Mucosa of stomach (tissue), 1 donor: ENCODE data around the gene WDR48.
A peak's percentile ranks its signal among the peaks of the same experiment; 100 is the strongest.

Experiments
- H3K27me3 ChIP-seq: one replicate; pipeline ENCODE4 v1.7.0; 2013; ENCODE audit warnings: mild to moderate bottlenecking, low read length; ENCODE audit not compliant: control insufficient read depth, insufficient read depth
- H3K36me3 ChIP-seq: one replicate; pipeline ENCODE4 v1.7.0; 2013; ENCODE audit warnings: low read length; ENCODE audit not compliant: control insufficient read depth, insufficient read depth
- H3K4me1 ChIP-seq: one replicate; pipeline ENCODE4 v1.7.0; 2013; ENCODE audit warnings: mild to moderate bottlenecking, low read length; ENCODE audit not compliant: control insufficient read depth, insufficient read depth
- H3K4me3 ChIP-seq: one replicate; pipeline ENCODE4 v1.7.0; 2013; ENCODE audit warnings: low read length
- H3K9ac ChIP-seq: one replicate; pipeline ENCODE4 v1.7.0; 2013; ENCODE audit warnings: mild to moderate bottlenecking, low read length, moderate library complexity
- H3K9me3 ChIP-seq: one replicate; pipeline ENCODE4 v1.7.0; 2013; ENCODE audit warnings: mild to moderate bottlenecking, low read length, moderate library complexity; ENCODE audit not compliant: control insufficient read depth
- donor health status: Pancreatic carcinoma.

Gene WDR48

DNA sequence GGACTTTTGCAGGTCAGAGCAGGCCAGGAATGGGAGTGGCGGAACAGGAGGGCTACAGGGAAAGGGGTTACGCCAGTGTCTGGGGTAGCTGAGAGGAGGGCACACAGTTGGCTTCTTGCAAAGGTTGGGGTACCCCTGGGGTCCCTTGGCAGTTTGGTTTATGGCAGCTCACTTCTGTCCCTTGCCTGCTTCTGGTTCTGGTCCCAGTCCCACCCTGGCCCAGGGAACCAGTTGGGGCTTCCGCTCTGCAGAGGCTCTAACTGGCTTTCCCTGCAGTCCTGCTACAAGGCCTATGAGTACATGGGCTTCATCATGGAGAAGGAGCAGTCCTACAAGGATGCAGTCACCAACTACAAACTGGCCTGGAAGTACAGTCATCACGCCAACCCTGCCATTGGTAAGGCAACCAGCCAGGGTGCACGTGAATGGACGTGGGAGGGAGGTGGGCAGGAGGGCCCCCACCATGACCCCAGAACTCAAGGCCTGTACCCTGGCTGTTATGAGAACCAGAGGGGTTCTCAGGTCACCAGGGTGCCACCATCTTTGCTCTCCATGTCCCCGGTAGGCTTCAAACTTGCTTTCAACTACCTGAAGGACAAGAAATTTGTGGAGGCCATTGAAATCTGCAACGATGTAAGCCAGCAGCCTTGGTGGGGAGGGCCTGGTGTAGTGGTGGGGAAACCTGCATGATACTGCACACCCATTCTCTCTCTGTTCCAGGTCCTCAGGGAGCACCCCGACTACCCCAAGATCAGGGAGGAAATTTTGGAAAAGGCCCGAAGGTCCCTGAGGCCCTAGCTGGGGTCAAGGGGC, 86.4 kb downstream of the WDR48 start:
- no peak overlapping the region for H3K9ac ChIP-seq
- no peak overlapping the region for H3K4me3 ChIP-seq
- H3K27me3 ChIP-seq = no peaks in the 10 kb centered on the region
- peaks cover 36% of the 10 kb centered on the region for H3K4me1 ChIP-seq
- H3K9me3 ChIP-seq = no peaks in the 10 kb centered on the region
- peaks cover 13% of the 10 kb centered on the region for H3K36me3 ChIP-seq

DNA sequence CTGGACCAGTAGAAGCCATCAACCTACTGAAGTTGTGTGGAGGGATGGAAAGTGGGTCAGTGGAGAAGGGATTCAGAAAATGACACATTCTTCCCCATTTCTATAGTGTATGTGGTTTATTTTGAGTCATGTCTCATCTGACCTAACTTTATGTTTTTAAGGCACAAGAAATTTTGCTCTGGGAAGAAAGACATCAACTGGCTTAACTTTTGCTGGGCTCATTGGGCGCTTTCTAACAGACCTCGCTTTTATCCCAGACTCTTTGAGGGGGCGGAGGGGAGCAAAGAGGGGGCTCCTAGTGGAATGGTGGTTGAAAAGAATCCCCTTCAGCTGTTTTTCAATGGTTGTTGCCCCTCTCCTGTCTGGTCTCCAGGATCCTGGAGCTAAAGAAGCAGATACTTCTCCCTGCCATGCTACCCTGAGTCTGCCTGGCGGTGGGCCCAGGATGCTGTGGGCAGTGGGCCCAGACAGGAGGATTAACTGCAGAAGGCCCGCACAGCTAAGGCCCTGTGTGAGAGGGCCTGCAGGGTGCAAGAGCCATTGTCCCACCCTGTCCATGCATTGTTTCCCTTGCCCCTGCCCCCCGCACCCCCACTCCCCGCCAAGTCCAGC, 87.1 kb downstream of the WDR48 start:
- Histone ChIP-seq H3K9ac (no peak overlapping the region), H3K4me3 (no peak overlapping the region), H3K9me3 (no peaks in the 10 kb centered on the region), H3K4me1 (peaks cover 39% of the 10 kb centered on the region), H3K36me3 (peaks cover 20% of the 10 kb centered on the region), H3K27me3 (no peaks in the 10 kb centered on the region)

DNA sequence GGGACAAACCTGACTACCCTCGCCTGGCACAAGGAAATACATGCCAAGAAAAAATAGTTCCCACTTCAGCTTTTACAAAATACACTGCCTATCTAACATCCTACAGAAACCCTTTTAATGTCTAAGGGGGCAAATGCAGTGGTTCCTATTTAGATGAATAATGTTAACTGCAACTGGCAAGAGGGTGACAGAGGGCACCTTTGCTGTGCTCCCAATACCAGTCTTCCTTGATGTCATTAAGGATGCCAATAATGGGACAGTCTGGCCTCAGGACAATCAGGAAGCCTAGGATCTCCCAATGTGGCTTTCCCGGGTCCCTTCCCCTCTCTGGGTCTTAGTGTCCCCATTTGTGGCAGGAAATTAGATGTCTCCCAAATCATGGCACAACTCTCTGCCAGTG, 87.6 kb downstream of the WDR48 start:
- peaks cover 25% of the 10 kb centered on the region for H3K36me3 ChIP-seq
- H3K4me1 ChIP-seq = peaks cover 39% of the 10 kb centered on the region
- H3K9me3 ChIP-seq = no peaks in the 10 kb centered on the region

DNA sequence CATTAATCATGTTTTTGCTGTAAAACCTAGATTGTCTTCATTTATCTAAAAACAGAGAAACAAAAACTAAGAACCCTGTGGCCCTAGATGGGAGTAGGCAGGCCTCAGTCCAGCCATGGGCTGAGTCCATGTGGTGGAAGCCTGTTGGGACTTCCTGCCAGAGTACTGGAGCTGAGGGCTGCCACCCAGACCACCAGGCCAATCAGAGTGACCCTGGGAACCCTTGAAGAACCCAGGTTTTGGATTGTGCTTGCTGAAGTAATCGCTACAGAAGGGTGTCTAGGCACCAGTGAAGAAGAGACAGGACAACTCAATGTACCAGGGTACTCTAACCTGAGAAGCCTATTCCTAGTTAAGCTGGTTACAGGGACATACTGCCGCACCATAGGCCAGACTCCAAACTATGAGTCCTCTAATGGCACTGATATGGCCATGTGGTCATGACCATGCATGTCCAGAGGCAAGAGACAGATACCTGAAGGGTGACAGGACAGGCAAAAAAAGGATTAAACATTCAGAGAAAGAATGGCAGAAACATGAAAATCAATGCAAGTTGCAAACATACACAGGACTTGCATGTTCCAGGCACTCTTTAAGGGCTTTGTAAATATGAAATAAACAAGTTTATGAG, 88.6 kb downstream of the WDR48 start:
- peaks cover 27% of the 10 kb centered on the region for H3K36me3 ChIP-seq
- H3K4me1 ChIP-seq = peaks cover 39% of the 10 kb centered on the region
- no peaks in the 10 kb centered on the region for H3K27me3 ChIP-seq
- H3K9me3 ChIP-seq = no peaks in the 10 kb centered on the region
- no peak overlapping the region for H3K4me3 ChIP-seq
- H3K9ac ChIP-seq = peak overlapping the region; percentile 56

More for the DNA sequence above, 87.6 kb downstream of the WDR48 start:
- H3K9ac ChIP-seq = no peak overlapping the region
- H3K27me3 ChIP-seq = no peaks in the 10 kb centered on the region
- H3K4me3 ChIP-seq = no peak overlapping the region

DNA sequence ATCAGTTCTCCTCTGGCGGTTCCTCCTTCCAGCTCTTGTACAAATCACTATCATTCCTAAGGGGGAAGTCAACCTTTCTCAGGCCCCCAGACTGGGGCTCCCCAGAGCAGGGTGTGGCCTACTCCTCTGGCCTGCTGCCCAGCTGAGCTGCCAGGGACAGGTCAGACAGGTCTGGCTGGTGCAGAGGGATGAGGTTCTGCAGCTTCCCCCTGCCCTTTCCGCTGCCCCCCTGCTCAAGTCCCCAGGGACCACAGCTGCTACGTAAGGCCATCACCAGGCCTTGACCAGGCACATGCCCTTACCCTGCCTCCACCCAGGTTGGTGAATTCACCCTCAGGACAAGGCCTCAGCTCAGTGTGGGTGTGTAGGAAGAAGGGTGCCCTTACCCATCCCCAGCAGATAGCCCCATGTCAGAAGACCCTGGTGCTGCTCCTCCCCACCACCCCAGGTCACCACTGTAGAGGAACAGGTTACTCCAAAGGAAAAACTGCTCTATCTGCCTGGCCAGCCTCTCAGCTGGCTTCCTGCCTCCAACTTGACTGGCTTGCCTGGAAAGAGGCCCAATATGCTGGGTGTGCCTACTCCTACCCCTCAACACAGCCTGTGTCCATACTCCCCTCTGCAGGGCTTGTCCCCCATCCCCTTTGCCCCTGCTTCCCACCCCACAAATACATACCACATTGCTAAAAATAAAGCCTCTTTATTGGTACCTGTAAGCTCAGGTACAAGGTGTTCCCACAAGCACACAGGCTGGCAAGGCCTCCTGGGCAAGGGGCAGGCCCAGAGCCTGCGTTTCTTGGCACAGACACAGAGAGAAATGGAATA, 89.6 kb downstream of the WDR48 start:
- H3K4me1 ChIP-seq = peaks cover 49% of the 10 kb centered on the region
- H3K9me3 ChIP-seq = no peaks in the 10 kb centered on the region
- H3K9ac ChIP-seq = peak overlapping the region; percentile 56
- H3K4me3 ChIP-seq = no peak overlapping the region
- H3K27me3 ChIP-seq = no peaks in the 10 kb centered on the region
- peaks cover 32% of the 10 kb centered on the region for H3K36me3 ChIP-seq

- peaks cover 32% of the 10 kb centered on the region for H3K36me3 ChIP-seq
- no peaks in the 10 kb centered on the region for H3K27me3 ChIP-seq
- no peak overlapping the region for H3K4me3 ChIP-seq
- peak overlapping the region; percentile 56 for H3K9ac ChIP-seq
- H3K4me1 ChIP-seq = peaks cover 56% of the 10 kb centered on the region
- H3K9me3 ChIP-seq = no peaks in the 10 kb centered on the region
Observed at GRCh38 chr3:39142067-39142466, 90.3 kb downstream of the WDR48 start.

DNA sequence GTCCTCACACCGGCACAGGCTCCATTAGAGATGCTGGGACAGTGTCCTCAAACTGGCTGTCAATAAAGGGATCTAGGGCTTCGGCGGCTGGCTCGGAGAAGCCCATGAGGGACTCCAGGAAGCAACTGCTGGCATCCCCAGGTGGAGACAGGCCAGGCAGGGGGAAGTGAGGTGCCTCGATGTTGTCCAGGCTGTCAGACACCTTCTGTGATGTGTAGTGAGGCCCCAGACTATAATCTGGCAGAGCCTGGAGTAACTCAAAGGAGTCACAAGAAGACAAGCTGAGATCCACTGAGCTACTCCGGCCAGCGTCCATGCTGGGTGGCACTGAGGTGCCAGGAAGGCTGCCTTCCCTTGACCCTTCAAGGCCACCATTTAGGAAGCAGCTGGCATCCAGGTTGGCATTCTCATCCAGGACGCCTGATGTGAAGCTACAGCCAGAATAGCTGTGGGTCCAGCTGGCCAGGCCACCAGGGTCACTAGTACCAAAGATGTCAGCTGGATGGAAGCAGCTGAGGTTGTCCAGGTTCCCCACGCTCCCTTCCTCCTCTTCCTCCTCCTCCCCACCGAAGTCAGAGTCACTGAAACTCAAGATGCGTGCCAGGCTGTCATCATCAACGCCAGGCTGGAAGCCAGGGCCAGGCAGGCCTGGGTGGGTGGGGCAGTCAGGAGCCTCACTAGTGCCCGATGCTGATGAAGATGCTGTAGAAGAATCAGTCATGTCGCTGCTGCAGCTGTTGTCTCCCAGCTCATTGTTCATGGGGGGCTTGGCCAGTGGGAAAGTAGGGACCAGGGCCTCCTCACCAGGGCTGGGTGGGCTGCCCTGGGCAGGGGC, 91.5 kb downstream of the WDR48 start:
- H3K36me3 ChIP-seq = peaks cover 32% of the 10 kb centered on the region
- H3K9ac ChIP-seq = peak overlapping the region; percentile 56
- no peak overlapping the region for H3K4me3 ChIP-seq
- H3K9me3 ChIP-seq = no peaks in the 10 kb centered on the region
- no peaks in the 10 kb centered on the region for H3K27me3 ChIP-seq
- peaks cover 68% of the 10 kb centered on the region for H3K4me1 ChIP-seq

DNA sequence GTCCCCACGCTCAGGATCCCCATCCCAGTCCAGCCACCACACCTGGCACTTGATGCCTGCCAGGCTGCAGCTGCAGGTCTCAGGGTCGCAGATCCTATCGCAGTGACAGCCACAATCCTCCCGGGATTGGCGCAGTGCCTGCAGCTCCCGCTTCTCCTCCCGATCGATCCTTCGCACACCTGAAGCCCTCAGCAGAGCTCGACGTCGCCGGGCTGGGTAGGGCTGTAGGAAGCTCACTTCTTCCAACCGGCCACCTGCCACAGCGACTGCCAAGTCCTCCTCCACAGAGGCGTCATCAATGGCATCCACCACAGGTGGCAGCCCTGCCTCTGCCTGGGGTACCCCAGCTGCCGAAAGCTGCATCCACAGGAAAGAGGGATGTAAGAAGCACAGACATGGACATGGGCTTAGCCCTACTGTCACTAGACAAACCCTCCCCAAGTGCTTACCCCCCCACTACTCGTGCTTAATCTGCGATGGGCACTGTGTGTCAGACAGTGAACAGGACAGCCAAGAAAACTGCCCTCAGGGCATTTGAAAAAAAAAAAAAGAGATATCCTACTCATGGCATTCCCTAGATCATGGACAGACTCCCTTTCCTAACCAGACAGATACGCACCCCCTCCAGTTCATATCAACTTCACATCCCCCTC, 92.4 kb downstream of the WDR48 start:
- no peaks in the 10 kb centered on the region for H3K9me3 ChIP-seq
- no peaks in the 10 kb centered on the region for H3K27me3 ChIP-seq
- peaks cover 32% of the 10 kb centered on the region for H3K36me3 ChIP-seq
- no peak overlapping the region for H3K9ac ChIP-seq
- no peak overlapping the region for H3K4me3 ChIP-seq
- H3K4me1 ChIP-seq = peaks cover 77% of the 10 kb centered on the region

DNA sequence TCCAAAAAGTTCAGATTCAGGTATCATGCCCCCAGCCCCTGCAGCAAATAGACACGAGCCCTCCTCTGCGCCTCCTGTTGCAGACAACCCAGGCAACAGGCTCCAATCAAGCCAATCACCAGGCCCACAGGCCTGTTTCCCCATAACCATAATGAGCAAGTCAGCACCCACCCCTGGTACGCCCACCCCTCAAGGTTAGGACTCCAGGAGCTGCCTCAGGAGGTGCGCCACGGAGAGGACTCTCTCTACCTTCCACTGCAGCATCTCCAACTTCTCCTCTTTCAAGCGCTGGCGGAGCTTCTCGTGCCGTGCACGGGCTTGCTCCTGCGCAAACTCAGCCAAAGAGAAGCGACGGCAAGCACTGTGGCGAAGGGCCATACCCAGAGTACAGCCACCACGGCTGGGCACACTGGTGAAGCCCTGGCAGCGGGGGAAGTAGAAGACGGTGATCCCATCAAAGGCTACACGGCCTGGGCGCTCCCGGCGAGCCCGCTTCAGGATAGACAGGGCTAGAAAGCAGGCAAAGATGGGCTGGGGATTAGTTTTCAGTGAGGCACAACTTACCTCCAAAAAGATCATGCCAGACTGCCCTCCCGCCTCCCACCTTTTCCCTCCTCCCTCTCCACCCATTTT, 93.0 kb downstream of the WDR48 start:
- Histone ChIP-seq H3K9ac (no peak overlapping the region), H3K4me1 (peaks cover 80% of the 10 kb centered on the region), H3K9me3 (no peaks in the 10 kb centered on the region), H3K27me3 (no peaks in the 10 kb centered on the region), H3K36me3 (peaks cover 32% of the 10 kb centered on the region), H3K4me3 (no peak overlapping the region)

DNA sequence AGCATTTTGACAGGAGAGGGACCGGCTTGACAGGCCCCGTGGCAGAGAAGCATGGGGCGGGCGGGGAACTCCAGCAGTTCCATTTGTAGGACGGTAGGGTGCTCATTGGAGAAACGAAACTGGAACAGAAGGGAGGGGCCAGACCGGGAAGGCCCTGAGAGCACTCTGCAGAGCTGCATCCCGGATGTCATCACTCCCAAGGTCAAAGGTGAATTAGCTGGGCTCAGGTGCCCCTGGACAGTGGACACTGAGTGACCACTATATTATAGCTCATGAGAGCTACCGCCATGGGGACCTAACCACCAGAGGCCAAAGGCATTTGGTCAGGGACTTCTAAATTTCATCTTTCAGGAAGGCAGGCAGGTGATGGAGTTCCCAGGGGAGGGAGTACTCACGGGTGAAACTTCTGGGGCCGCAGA, 94.3 kb downstream of the WDR48 start:
- peaks cover 32% of the 10 kb centered on the region for H3K36me3 ChIP-seq
- peak overlapping the region; percentile 58 for H3K9ac ChIP-seq
- no peak overlapping the region for H3K4me3 ChIP-seq
- H3K27me3 ChIP-seq = no peaks in the 10 kb centered on the region
- H3K4me1 ChIP-seq = peaks cover 81% of the 10 kb centered on the region
- H3K9me3 ChIP-seq = no peaks in the 10 kb centered on the region
